Endothelial cell of umbilical vein (primary cell): ENCODE data around the gene HDAC4. TPM values are rescaled to one million over a fixed set of nuclear protein-coding genes. Genes with fewer than 3 reads are reported as not detected.

Experiments used
- BruUV-seq: library from RNA; stranded (reverse); fragments of 400-500 nt; replicated peaks from 2 replicates; lab custom pipeline; 2021; lab: Mats Ljungman, UMichigan
- CTCF ChIA-PET: fragments of 300-600, 350-600 bp; sonication (Branson Sonifier 250); formaldehyde crosslinking; loops from one replicate; lab custom pipeline; 2021; ENCODE audit warnings: antibody characterized with exemption, inconsistent platforms; lab: Charles Lee
- POLR2A ChIA-PET: fragments of 300-600, 350-600 bp; sonication (Branson Sonifier 250); formaldehyde crosslinking; loops from one replicate; lab custom pipeline; 2021; ENCODE audit warnings: antibody characterized with exemption, inconsistent platforms; lab: Charles Lee
- DNase-seq: peaks from one replicate; pipeline ENCODE4 v3.0.0-alpha.2; 2011; ENCODE audit warnings: low read depth, low spot score
- FAIRE-seq: peaks from 2 replicates; lab custom pipeline; 2011; peaks lifted over from hg19 to GRCh38; lab: Jason Lieb, UNC
- H2AFZ ChIP-seq: 2 replicates; pipeline ENCODE4 v1.6.0; 2012; ENCODE audit warnings: low read depth, low read length, control low read depth, inconsistent platforms
- H3K27ac ChIP-seq: 2 replicates; pipeline ENCODE4 v1.5.1; 2011; ENCODE audit warnings: low read depth, mild to moderate bottlenecking, control low read depth, low read length, moderate library complexity; ENCODE audit not compliant: insufficient read depth
- H3K27me3 ChIP-seq, 2 experiments: 2 replicates each; pipeline versions ENCODE4 v1.6.0 to v1.6.1; 2011; ENCODE audit warnings: low read length in 2 of 2, mixed read lengths in 1 of 2; ENCODE audit not compliant: control insufficient read depth in 2 of 2, insufficient read depth in 2 of 2
- H3K36me3 ChIP-seq, 2 experiments: 2 replicates in 1 of 2; 3 replicates in 1 of 2; pipeline ENCODE4 v1.5.1; 2011; ENCODE audit warnings: low read length in 2 of 2, mild to moderate bottlenecking in 1 of 2, moderate library complexity in 1 of 2; ENCODE audit not compliant: control insufficient read depth in 2 of 2, insufficient read depth in 2 of 2; ENCODE audit errors: extremely low read depth in 1 of 2
- H3K4me1 ChIP-seq: 3 replicates; pipeline ENCODE4 v1.5.1; 2011; ENCODE audit warnings: mild to moderate bottlenecking, low read length; ENCODE audit not compliant: control insufficient read depth, insufficient read depth; ENCODE audit errors: extremely low read depth
- H3K4me2 ChIP-seq: 2 replicates; pipeline ENCODE4 v1.6.1; 2011; ENCODE audit warnings: low read length, control low read depth, mixed read lengths; ENCODE audit not compliant: insufficient read depth
- H3K4me3 ChIP-seq, 3 experiments: fragments of 200-600 bp in 1 of 3; sonication (generic), shearing (Covaris generic) in 1 of 3; replicated peaks in 1 of 3; 2 replicates each; pipeline ENCODE4 v1.5.1; 2011 to 2016; ENCODE audit warnings: control low read depth in 3 of 3, low read length in 3 of 3, mild to moderate bottlenecking in 2 of 3, inconsistent platforms in 1 of 3, low read depth in 1 of 3, moderate library complexity in 1 of 3; ENCODE audit not compliant: insufficient read depth in 1 of 3
- H3K79me2 ChIP-seq: 2 replicates; pipeline ENCODE4 v1.6.0; 2012; ENCODE audit warnings: low read length, inconsistent platforms; ENCODE audit not compliant: control insufficient read depth, insufficient read depth
- H3K9ac ChIP-seq: replicated peaks from 2 replicates; pipeline ENCODE3; 2011; ENCODE audit warnings: low read length, control low read depth; ENCODE audit not compliant: insufficient read depth; ENCODE audit errors: extremely low read depth
- H3K9me1 ChIP-seq: replicated peaks from 3 replicates; pipeline ENCODE4 v1.6.0; 2011; ENCODE audit warnings: mild to moderate bottlenecking, low read length; ENCODE audit not compliant: control insufficient read depth, insufficient read depth; ENCODE audit errors: extremely low read depth
- H3K9me3 ChIP-seq: replicated peaks from 2 replicates; pipeline ENCODE4 v1.5.1; 2012; ENCODE audit warnings: low read length, inconsistent platforms; ENCODE audit not compliant: control insufficient read depth, insufficient read depth
- H4K20me1 ChIP-seq: replicated peaks from 2 replicates; pipeline ENCODE3; 2011; ENCODE audit warnings: mild to moderate bottlenecking, low read length; ENCODE audit not compliant: control insufficient read depth, insufficient read depth; ENCODE audit errors: extremely low read depth
- CTCF ChIP-seq, 2 donors: IDR thresholded peaks; 1 replicate in 1 of 2; 2 replicates in 1 of 2; pipeline ENCODE4 v1.5.1; 2011; ENCODE audit warnings: low read length in 2 of 2, mild to moderate bottlenecking in 2 of 2, moderate library complexity in 2 of 2, control low read depth in 1 of 2, inconsistent platforms in 1 of 2, low read depth in 1 of 2; ENCODE audit not compliant: insufficient read depth in 1 of 2; ENCODE audit errors: extremely low read depth in 1 of 2
- EZH2 ChIP-seq: IDR thresholded peaks from 2 replicates; pipeline ENCODE4 v1.6.1; 2012; ENCODE audit warnings: borderline replicate concordance, low read depth, mild to moderate bottlenecking, moderate library complexity, low read length, inconsistent platforms; ENCODE audit not compliant: severe bottlenecking
- FOS ChIP-seq: IDR thresholded peaks from 2 replicates; pipeline ENCODE4 v1.6.1; 2011; ENCODE audit warnings: mild to moderate bottlenecking, low read length, moderate library complexity, borderline replicate concordance; ENCODE audit not compliant: insufficient read depth
- GATA2 ChIP-seq: IDR thresholded peaks from 2 replicates; pipeline ENCODE4 v1.7.0; 2011; ENCODE audit warnings: low read depth, mild to moderate bottlenecking, moderate library complexity, mixed read lengths, low read length; ENCODE audit not compliant: insufficient read length, insufficient read depth
- JUN ChIP-seq: IDR thresholded peaks from 2 replicates; pipeline ENCODE4 v1.6.1; 2011; ENCODE audit warnings: borderline replicate concordance, low read depth; ENCODE audit not compliant: insufficient read length, insufficient read depth
- MAX ChIP-seq: IDR thresholded peaks from 2 replicates; pipeline ENCODE4 v1.6.1; 2011; ENCODE audit not compliant: insufficient read depth, insufficient read length
- MYC ChIP-seq: IDR thresholded peaks from one replicate; pipeline ENCODE4 v1.6.1; 2011; ENCODE audit warnings: mild to moderate bottlenecking, low read depth, low read length
- POLR2A ChIP-seq: IDR thresholded peaks from 2 replicates; pipeline ENCODE4 v1.6.1; 2012; ENCODE audit warnings: low read depth, mild to moderate bottlenecking, control low read depth, low read length
- POLR2AphosphoS5 ChIP-seq: IDR thresholded peaks from 2 replicates; pipeline ENCODE4 v1.6.1; 2012; ENCODE audit warnings: low read depth, mild to moderate bottlenecking, control low read depth, low read length, moderate library complexity; ENCODE audit not compliant: insufficient read depth
- dilution Hi-C: fragments of 300-500 bp; cut with MboI; formaldehyde crosslinking; loops from one replicate; pipeline ENCODE4 v1.15.0; 2019; ENCODE audit warnings: low sequenced_read_pairs; ENCODE audit not compliant: extremely low pct_ligation_motif_present
- intact Hi-C: fragments of 100-400 bp; cut with micrococcal nuclease; formaldehyde crosslinking; loops from one replicate; pipeline ENCODE4 v1.10.0; 2022
- polyA plus RNA-seq, 4 experiments: library from polyadenylated mRNA; depleted of rRNA in 3 of 4; stranded (reverse) in 3 of 4; unstranded in 1 of 4; fragments of >200 nt; gene quantifications; 2 replicates each; pipeline versions ENCODE4 v1.2.1 to v1.2.3, GENCODE V29; 2011 to 2012; ENCODE audit warnings: missing spikeins in 1 of 4
- total RNA-seq: library from RNA; stranded (reverse); gene quantifications from 2 replicates; pipeline ENCODE4 v1.2.3, GENCODE V29; 2021

The HDAC4 gene
- total and polyA plus RNA-seq, 2 donors (not counting 3 experiments of a cell fraction or from before 2014, with no cell fraction given): 13.4 to 33.0 TPM

- peaks cover 0 to 8% of the 10 kb centered on the region in 2 experiments for H3K36me3 ChIP-seq
- no TSS peak for BruUV-seq
- FAIRE-seq (no peak), DNase-seq (no peak)
- ChIA-PET POLR2A (no interaction called here), CTCF (no interaction called here)
- H3K9ac ChIP-seq: no peak overlapping the region
- no peak overlapping the region for H3K4me2 ChIP-seq
- intact Hi-C loops (no loop called here), dilution Hi-C loops (no loop called here)
- H3K79me2 ChIP-seq: no peaks in the 10 kb centered on the region
- H3K4me3 ChIP-seq: no peak overlapping the region
- TF ChIP-seq EZH2 (no peak), CTCF (IDR thresholded peaks at IDR 0.05; ENCODE audit: extremely low read depth in 1 of 2, insufficient read depth in 1 of 2, low read depth in 1 of 2, low read length in 2 of 2) (no peak), JUN (no peak), GATA2 (no peak), FOS (no peak), POLR2AphosphoS5 (no peak), MAX (no peak), POLR2A (no peak), MYC (no peak)
- no peaks in the 10 kb centered on the region for H3K4me1 ChIP-seq
- H3K9me1 ChIP-seq: no peaks in the 10 kb centered on the region
- no peak overlapping the region for H3K27ac ChIP-seq
- no peak overlapping the region for H2AFZ ChIP-seq
- no peaks in the 10 kb centered on the region for H3K9me3 ChIP-seq
- no peaks in the 10 kb centered on the region for H4K20me1 ChIP-seq
- no peaks in the 10 kb centered on the region for H3K27me3 ChIP-seq
Observed at GRCh38 chr2:239138610-239139009, 262.2 kb downstream of the HDAC4 start.
